ENCODE data around the gene TUBG2. TPM values are rescaled to one million over a fixed set of nuclear protein-coding genes. Genes with fewer than 3 reads are reported as not detected.

Gene TUBG2
- total RNA-seq, 1 experiment from 2014 or later = 20.9 TPM

DNA sequence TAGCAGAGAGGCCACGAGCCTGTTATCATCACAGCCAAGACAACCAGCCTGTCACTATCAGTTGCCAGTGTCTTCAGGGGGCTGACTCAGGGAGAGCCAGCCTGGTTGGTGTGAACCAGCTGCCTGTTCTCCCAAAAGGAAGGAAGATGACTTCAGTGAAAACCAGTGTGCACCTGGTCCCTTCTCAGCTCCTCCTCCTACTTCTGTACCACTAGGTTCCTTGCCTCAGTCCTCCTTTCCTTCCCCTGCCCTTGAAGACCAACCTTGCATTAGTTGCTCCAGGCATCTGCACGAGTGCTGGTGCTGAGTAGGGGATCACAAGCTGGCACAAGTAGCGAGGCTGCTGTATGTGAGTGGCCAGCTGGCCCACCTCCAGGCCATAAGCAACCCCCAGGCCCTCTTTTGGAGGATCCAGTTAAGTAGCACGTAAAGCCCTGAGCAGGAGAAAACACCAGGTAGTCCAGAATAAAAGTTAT is 41.1 kb upstream of the TUBG2 start:
- TF ChIP-seq ATF3 (IDR thresholded peaks at IDR 0.05) = no peak
- no peak for TF ChIP-seq POLR2A (IDR thresholded peaks at IDR 0.05; ENCODE audit: borderline replicate concordance, extremely low read depth, insufficient read depth, insufficient read length)
- TF ChIP-seq TCF7L2 (IDR thresholded peaks at IDR 0.05; ENCODE audit: borderline replicate concordance, extremely low read depth, insufficient read depth, insufficient read length) = no peak
- no peak for TF ChIP-seq JUND (IDR thresholded peaks at IDR 0.05)
- TF ChIP-seq EGR1 (IDR thresholded peaks at IDR 0.05; ENCODE audit: low read depth) = no peak
- no peak for TF ChIP-seq ZFX (IDR thresholded peaks at IDR 0.05)
- TF ChIP-seq SIN3A (IDR thresholded peaks at IDR 0.05; ENCODE audit: low read depth) = no peak
- no peak for TF ChIP-seq ELF1 (IDR thresholded peaks at IDR 0.05; ENCODE audit: borderline replicate concordance, low read depth)
- TF ChIP-seq EZH2phosphoT487 (IDR thresholded peaks at IDR 0.05; ENCODE audit: borderline replicate concordance) = no peak
- TF ChIP-seq, protein P1, sequence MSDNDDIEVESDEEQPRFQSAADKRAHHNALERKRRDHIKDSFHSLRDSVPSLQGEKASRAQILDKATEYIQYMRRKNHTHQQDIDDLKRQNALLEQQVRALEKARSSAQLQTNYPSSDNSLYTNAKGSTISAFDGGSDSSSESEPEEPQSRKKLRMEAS (IDR thresholded peaks at IDR 0.05) = no peak
- no peak for TF ChIP-seq FOSL1 (IDR thresholded peaks at IDR 0.05; ENCODE audit: low read depth)
- TF ChIP-seq SP1 (IDR thresholded peaks at IDR 0.05; ENCODE audit: low read depth) = no peak
- TF ChIP-seq, protein P2, sequence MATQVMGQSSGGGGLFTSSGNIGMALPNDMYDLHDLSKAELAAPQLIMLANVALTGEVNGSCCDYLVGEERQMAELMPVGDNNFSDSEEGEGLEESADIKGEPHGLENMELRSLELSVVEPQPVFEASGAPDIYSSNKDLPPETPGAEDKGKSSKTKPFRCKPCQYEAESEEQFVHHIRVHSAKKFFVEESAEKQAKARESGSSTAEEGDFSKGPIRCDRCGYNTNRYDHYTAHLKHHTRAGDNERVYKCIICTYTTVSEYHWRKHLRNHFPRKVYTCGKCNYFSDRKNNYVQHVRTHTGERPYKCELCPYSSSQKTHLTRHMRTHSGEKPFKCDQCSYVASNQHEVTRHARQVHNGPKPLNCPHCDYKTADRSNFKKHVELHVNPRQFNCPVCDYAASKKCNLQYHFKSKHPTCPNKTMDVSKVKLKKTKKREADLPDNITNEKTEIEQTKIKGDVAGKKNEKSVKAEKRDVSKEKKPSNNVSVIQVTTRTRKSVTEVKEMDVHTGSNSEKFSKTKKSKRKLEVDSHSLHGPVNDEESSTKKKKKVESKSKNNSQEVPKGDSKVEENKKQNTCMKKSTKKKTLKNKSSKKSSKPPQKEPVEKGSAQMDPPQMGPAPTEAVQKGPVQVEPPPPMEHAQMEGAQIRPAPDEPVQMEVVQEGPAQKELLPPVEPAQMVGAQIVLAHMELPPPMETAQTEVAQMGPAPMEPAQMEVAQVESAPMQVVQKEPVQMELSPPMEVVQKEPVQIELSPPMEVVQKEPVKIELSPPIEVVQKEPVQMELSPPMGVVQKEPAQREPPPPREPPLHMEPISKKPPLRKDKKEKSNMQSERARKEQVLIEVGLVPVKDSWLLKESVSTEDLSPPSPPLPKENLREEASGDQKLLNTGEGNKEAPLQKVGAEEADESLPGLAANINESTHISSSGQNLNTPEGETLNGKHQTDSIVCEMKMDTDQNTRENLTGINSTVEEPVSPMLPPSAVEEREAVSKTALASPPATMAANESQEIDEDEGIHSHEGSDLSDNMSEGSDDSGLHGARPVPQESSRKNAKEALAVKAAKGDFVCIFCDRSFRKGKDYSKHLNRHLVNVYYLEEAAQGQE (IDR thresholded peaks at IDR 0.05; ENCODE audit: low read depth) = no peak
- no peak for TF ChIP-seq SRF (IDR thresholded peaks at IDR 0.05; ENCODE audit: low read depth)
- Histone ChIP-seq H3K27ac (ENCODE audit: low read depth, low read length) (no peak overlapping the region), H3K27me3 (ENCODE audit: insufficient read depth, low read length) (no peaks in the 10 kb centered on the region), H3K4me1 (ENCODE audit: control insufficient read depth in 1 of 2, insufficient read depth in 2 of 2, low read length in 2 of 2) (peaks cover 13 to 21% of the 10 kb centered on the region in 2 experiments), H3K36me3 (ENCODE audit: control insufficient read depth in 1 of 2, insufficient read depth in 2 of 2, low read length in 2 of 2) (peaks cover 21 to 26% of the 10 kb centered on the region in 2 experiments), H3K9me2 (ENCODE audit: insufficient read depth) (no peaks in the 10 kb centered on the region), H3K79me2 (ENCODE audit: insufficient read depth, low read length) (no peaks in the 10 kb centered on the region), H3K9me3 (ENCODE audit: control insufficient read depth in 1 of 2, insufficient read depth in 1 of 2, low read depth in 1 of 2, low read length in 2 of 2) (no peaks in the 10 kb centered on the region), H3K4me3 (replicated peaks in 1 of 2; ENCODE audit: low read depth in 1 of 2, low read length in 2 of 2) (no peak overlapping the region), H3K4me2 (ENCODE audit: low read length) (peak overlapping the region; percentile 31; the same call in 1 of the 2 replicates), H3K9ac (ENCODE audit: low read length) (no peak overlapping the region), H4K20me1 (ENCODE audit: insufficient read depth) (no peaks in the 10 kb centered on the region), H2AFZ (ENCODE audit: low read depth, low read length, poor library complexity, severe bottlenecking) (no peak overlapping the region)
- ATAC-seq = peak; percentile 21; the same call in 1 of the 2 replicates
- intact Hi-C loops (cut with micrococcal nuclease) = no loop called here
- BruUV-seq (replicated peaks) = no TSS peak
- ChIA-PET RAD21 (ENCODE audit: low non-redundant PET in 1 of 2, low total read pairs in 2 of 2, uncharacterized antibody in 2 of 2, unreplicated experiment in 2 of 2) (interaction anchor here in 1 of 2 experiments (0.8 to 1.4 kb wide), 2 partner anchors 59 to 61 kb away, joined by 3 read pairs; partner anchors contain the start of gene PLEKHH3), POLR2A (interaction anchor here (1.3 to 1.9 kb wide), 2 partner anchors 9 to 62 kb away, joined by 3 to 8 read pairs; partner anchors contain the start of genes RETREG3 and TUBG1), CTCF (interaction anchor here (1.3 to 2.3 kb wide), 3 partner anchors 8 to 63 kb away, joined by 4 to 11 read pairs (median 7); partner anchors contain the start of genes RETREG3 and TUBG1)
- no peak for DNase-seq (ENCODE audit: low read depth, low spot score)
